DND-41 (cell line): Measurements from ENCODE around the gene FOXN1.
"Not testable (repeated sequence)": the region's sequence is repeated elsewhere in the genome, so short reads cannot be mapped to it uniquely, and the experiment has no call there.

Source experiments
- ATAC-seq: fragments of 200-7000 bp; cut with Tn5 transposase; 3 replicates; pipeline ENCODE4 v1.9.1; 2021; ENCODE audit warnings: low read depth; ENCODE audit not compliant: insufficient read depth
- DNase-seq: peaks from one replicate; pipeline ENCODE4 v3.0.0-alpha.2; 2020
- H2AFZ ChIP-seq: 2 replicates; pipeline ENCODE4 v1.6.0; 2012; ENCODE audit warnings: low read depth, low read length
- H3K27ac ChIP-seq: 2 replicates; pipeline ENCODE4 v1.5.1; 2012; ENCODE audit warnings: low read length, inconsistent platforms
- H3K27me3 ChIP-seq: fragments of 200-600 bp; sonication (generic); 2 replicates; pipeline ENCODE4 v1.6.0; 2012; ENCODE audit warnings: low read length, mild to moderate bottlenecking, inconsistent platforms; ENCODE audit not compliant: insufficient read depth, poor library complexity
- H3K36me3 ChIP-seq: 2 replicates; pipeline ENCODE4 v1.5.1; 2012; ENCODE audit warnings: low read length, inconsistent platforms; ENCODE audit not compliant: insufficient read depth
- H3K4me1 ChIP-seq: 2 replicates; pipeline ENCODE4 v1.5.1; 2012; ENCODE audit warnings: mild to moderate bottlenecking, low read length; ENCODE audit not compliant: insufficient read depth
- H3K4me2 ChIP-seq: 2 replicates; pipeline ENCODE4 v1.6.0; 2012; ENCODE audit warnings: mild to moderate bottlenecking, moderate library complexity, low read length, inconsistent platforms; ENCODE audit not compliant: insufficient read depth
- H3K4me3 ChIP-seq, 2 experiments: fragments of 200-600 bp in 1 of 2; shearing (Covaris generic) in 1 of 2; 2 replicates each; pipeline ENCODE4 v1.5.1; 2012 to 2016; ENCODE audit warnings: inconsistent platforms in 2 of 2, low read length in 2 of 2, mild to moderate bottlenecking in 2 of 2, low read depth in 1 of 2, moderate library complexity in 1 of 2
- H3K79me2 ChIP-seq: 2 replicates; pipeline ENCODE4 v1.6.0; 2012; ENCODE audit warnings: low read length, inconsistent platforms; ENCODE audit not compliant: insufficient read depth
- H3K9ac ChIP-seq: 2 replicates; pipeline ENCODE4 v1.6.0; 2012; ENCODE audit warnings: low read depth, mild to moderate bottlenecking, inconsistent platforms, low read length, moderate library complexity
- H3K9me3 ChIP-seq: 2 replicates; pipeline ENCODE4 v1.5.1; 2012; ENCODE audit warnings: low read length, moderate library complexity, mild to moderate bottlenecking, inconsistent platforms; ENCODE audit not compliant: insufficient read depth, severe bottlenecking
- H4K20me1 ChIP-seq: 2 replicates; pipeline ENCODE4 v1.6.0; 2012; ENCODE audit warnings: low read length; ENCODE audit not compliant: insufficient read depth
- EZH2 ChIP-seq: IDR thresholded peaks from 3 replicates; pipeline ENCODE4 v1.6.1; 2012; ENCODE audit warnings: borderline replicate concordance, low read depth, mild to moderate bottlenecking, moderate library complexity, low read length, inconsistent platforms; ENCODE audit not compliant: severe bottlenecking
- TF ChIP-seq, protein P1 (sequence below): IDR thresholded peaks from 2 replicates; pipeline ENCODE4 v1.5.1; 2012; ENCODE audit warnings: borderline replicate concordance, low read length, moderate library complexity, mild to moderate bottlenecking; ENCODE audit not compliant: poor library complexity, severe bottlenecking; ENCODE audit errors: extremely low read depth

FOXN1 gene

DNA sequence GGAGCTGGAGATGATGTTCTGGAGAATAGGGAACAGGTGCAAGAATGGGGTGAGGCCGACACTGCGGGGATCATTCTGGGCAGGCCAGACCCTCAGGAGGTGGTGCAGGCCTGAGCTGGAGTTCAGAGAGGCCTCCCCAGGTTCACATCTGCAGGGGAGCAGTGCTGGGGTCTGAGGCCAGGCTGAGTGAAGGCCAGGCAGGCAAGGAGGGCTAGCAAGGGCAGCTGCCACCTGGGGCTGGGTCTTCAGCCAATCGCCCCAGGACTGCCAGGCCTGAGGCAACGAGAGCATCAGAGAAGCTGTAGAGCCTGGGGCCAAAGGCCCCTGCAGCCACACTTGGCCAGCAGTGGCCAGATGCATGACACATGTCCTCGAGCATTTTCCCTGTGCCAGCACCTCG is 14.5 kb downstream of the FOXN1 start:
- Histone ChIP-seq H3K27me3 (peaks cover 4% of the 10 kb centered on the region), H3K9ac (no peak overlapping the region), H3K36me3 (no peaks in the 10 kb centered on the region), H3K79me2 (no peaks in the 10 kb centered on the region), H3K27ac (no peak overlapping the region), H3K4me3 (no peak overlapping the region), H4K20me1 (no peaks in the 10 kb centered on the region), H2AFZ (no peak overlapping the region), H3K9me3 (no peaks in the 10 kb centered on the region), H3K4me2 (no peak overlapping the region), H3K4me1 (peaks cover 6% of the 10 kb centered on the region)
- ATAC-seq (no peak), DNase-seq (no peak)
- TF ChIP-seq, protein P1, sequence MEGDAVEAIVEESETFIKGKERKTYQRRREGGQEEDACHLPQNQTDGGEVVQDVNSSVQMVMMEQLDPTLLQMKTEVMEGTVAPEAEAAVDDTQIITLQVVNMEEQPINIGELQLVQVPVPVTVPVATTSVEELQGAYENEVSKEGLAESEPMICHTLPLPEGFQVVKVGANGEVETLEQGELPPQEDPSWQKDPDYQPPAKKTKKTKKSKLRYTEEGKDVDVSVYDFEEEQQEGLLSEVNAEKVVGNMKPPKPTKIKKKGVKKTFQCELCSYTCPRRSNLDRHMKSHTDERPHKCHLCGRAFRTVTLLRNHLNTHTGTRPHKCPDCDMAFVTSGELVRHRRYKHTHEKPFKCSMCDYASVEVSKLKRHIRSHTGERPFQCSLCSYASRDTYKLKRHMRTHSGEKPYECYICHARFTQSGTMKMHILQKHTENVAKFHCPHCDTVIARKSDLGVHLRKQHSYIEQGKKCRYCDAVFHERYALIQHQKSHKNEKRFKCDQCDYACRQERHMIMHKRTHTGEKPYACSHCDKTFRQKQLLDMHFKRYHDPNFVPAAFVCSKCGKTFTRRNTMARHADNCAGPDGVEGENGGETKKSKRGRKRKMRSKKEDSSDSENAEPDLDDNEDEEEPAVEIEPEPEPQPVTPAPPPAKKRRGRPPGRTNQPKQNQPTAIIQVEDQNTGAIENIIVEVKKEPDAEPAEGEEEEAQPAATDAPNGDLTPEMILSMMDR: no peak
- TF ChIP-seq EZH2: no peak

GRCh38 chr17:28521311-28522085 is 15.3 kb downstream of the FOXN1 start:
- Histone ChIP-seq H4K20me1 (no peaks in the 10 kb centered on the region; the same call in 1 of the 2 replicates), H3K79me2 (no peaks in the 10 kb centered on the region), H3K27ac (no peak overlapping the region), H3K36me3 (no peaks in the 10 kb centered on the region), H3K27me3 (peaks cover 4% of the 10 kb centered on the region), H3K4me1 (peaks cover 6% of the 10 kb centered on the region), H3K9me3 (no peaks in the 10 kb centered on the region), H3K9ac (no peak overlapping the region), H3K4me3 (no peak overlapping the region), H2AFZ (no peak overlapping the region), H3K4me2 (no peak overlapping the region)
- no peak for TF ChIP-seq EZH2
- TF ChIP-seq, protein P1: no peak
- DNase-seq: no peak
- no peak for ATAC-seq

GRCh38 chr17:28522281-28522680 is 16.1 kb downstream of the FOXN1 start:
- not testable (repeated sequence) for H4K20me1 ChIP-seq, H3K4me3 ChIP-seq, ATAC-seq

DNA sequence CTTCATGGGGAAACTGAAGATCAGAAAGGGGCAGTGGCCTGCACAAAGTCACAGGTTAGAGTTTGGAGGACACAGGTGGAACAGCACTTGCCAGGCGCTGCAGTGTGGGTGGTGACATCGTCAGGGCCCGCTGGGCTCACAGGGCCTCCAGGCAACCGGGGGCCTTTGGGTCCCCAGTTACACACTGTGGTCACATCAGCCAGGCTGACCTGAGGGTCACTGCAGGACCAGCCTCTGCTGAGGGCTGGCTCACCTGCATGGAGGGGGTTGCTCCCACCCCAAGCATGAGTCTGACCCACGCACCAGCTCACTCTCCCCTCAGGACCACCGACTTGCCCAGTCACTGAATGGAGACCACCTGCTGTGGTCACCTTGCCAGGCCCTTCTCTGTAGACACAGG is 17.0 kb downstream of the FOXN1 start:
- TF ChIP-seq, protein P1: no peak
- no peak for TF ChIP-seq EZH2
- no peaks in the 10 kb centered on the region; the same call in 1 of the 2 replicates for H4K20me1 ChIP-seq
- H3K27ac ChIP-seq: no peak overlapping the region
- H3K9ac ChIP-seq: no peak overlapping the region
- no peak overlapping the region for H3K4me2 ChIP-seq
- H3K9me3 ChIP-seq: no peaks in the 10 kb centered on the region
- H2AFZ ChIP-seq: no peak overlapping the region
- H3K4me1 ChIP-seq: peaks cover 6% of the 10 kb centered on the region
- no peaks in the 10 kb centered on the region for H3K79me2 ChIP-seq
- peaks cover 4% of the 10 kb centered on the region for H3K27me3 ChIP-seq
- ATAC-seq (no peak), DNase-seq (no peak)
- H3K36me3 ChIP-seq: no peaks in the 10 kb centered on the region
- H3K4me3 ChIP-seq: no peak overlapping the region

More at GRCh38 chr17:28522281-28522680, 16.1 kb downstream of the FOXN1 start:
- not testable (repeated sequence) for H3K79me2 ChIP-seq, DNase-seq, H3K4me2 ChIP-seq, H2AFZ ChIP-seq, H3K36me3 ChIP-seq, H3K9ac ChIP-seq, H3K4me1 ChIP-seq, H3K27ac ChIP-seq, H3K9me3 ChIP-seq, H3K27me3 ChIP-seq
